Adrenal gland (tissue), 12 donors: ENCODE data around the gene PRR14L. TPM values are rescaled to one million over a fixed set of nuclear protein-coding genes. Genes with fewer than 3 reads are reported as not detected.
"Not testable (repeated sequence)": the region's sequence is repeated elsewhere in the genome, so short reads cannot be mapped to it uniquely, and the experiment has no call there.

Experiments
- DNase-seq, 7 donors: peaks; one replicate each; pipeline ENCODE4 v3.0.0-alpha.2; 2019 to 2020
- H3K27ac ChIP-seq, 5 donors: fragments of 200-600 bp; sonication (generic) in 4 of 5; 1 replicate in 3 of 5; 2 replicates in 2 of 5; pipeline versions ENCODE4 v1.5.1 to v1.8.0; 2016 to 2020; ENCODE audit warnings: mild to moderate bottlenecking in 1 of 5
- H3K27me3 ChIP-seq: fragments of 200-600 bp; 2 replicates; pipeline ENCODE4 v1.8.0; 2021
- H3K36me3 ChIP-seq, 2 donors: fragments of 200-600 bp; replicated peaks in 1 of 2; 1 replicate in 1 of 2; 2 replicates in 1 of 2; pipeline versions ENCODE4 v1.5.1 to v1.8.0; 2018 to 2022
- H3K4me1 ChIP-seq, 2 donors: fragments of 200-600 bp; replicated peaks in 1 of 2; 1 replicate in 1 of 2; 2 replicates in 1 of 2; pipeline versions ENCODE4 v1.5.1 to v1.8.0; 2018 to 2021
- H3K4me3 ChIP-seq, 4 donors: fragments of 200-600 bp; sonication (generic) in 3 of 4; one replicate each; pipeline ENCODE4 v1.5.1; 2016 to 2018
- H3K9me3 ChIP-seq, 3 donors: fragments of 200-600 bp; sonication (generic) in 1 of 3; replicated peaks in 1 of 3; 1 replicate in 2 of 3; 2 replicates in 1 of 3; pipeline versions ENCODE4 v1.5.1 to v1.8.0; 2016 to 2021
- POLR2A ChIP-seq, 2 donors: fragments of 450-650 bp; IDR thresholded peaks; one replicate each; pipeline ENCODE4 v1.6.1; 2017; ENCODE audit warnings: antibody characterized with exemption in 2 of 2, mild to moderate bottlenecking in 2 of 2, moderate library complexity in 1 of 2
- WGBS, 4 donors: extraction: QIAGEN DNeasy Blood & Tissue Kit in 2 of 4; methylation state at CpG; one replicate each; pipeline versions ENCODE4 v1.1.5 to v1.1.7; 2013 to 2017; 5-methylcytosine and 5-hydroxymethylcytosine counted together
- intact Hi-C, 2 donors: fragments of 100-400 bp; cut with DNase I; formaldehyde crosslinking; loops; one replicate each; pipeline versions ENCODE4 v1.14.1 to v1.15.0; 2022 to 2023
- polyA plus RNA-seq, 3 donors: library from polyadenylated mRNA; stranded (reverse); fragments of 200-250 nt in 2 of 3; fragments of 350-450 nt in 1 of 3; fragmentation: Illumina TruSeq in 1 of 3; extraction: RNeasy Lipid Tissue Mini Kit (QIAGEN cat#74804) in 1 of 3; gene quantifications; one replicate each; pipeline ENCODE4 v1.2.3, GENCODE V29; 2013 to 2014
- total RNA-seq, 9 donors: library from RNA; depleted of rRNA in 4 of 9; stranded (reverse); fragments of >200 nt in 4 of 9; fragments of 120-200 nt in 1 of 9; fragmentation: NEBNext Ultra II Directional in 1 of 9; extraction: Animal tissue kit (Norgen Biotek cat#: 25700) in 1 of 9; gene quantifications; one replicate each; pipeline versions ENCODE4 v1.1.0 to v1.2.4, GENCODE V29; 2013 to 2023
- TF ChIP-seq, protein P1 (sequence below), 6 experiments: fragments of 450-650 bp in 4 of 6; fragments of 200-600 bp in 2 of 6; sonication (generic) in 1 of 6; IDR thresholded peaks; 1 replicate in 5 of 6; 2 replicates in 1 of 6; pipeline versions ENCODE4 v1.5.1 to v1.8.0; 2016 to 2021; ENCODE audit warnings: antibody characterized with exemption in 6 of 6, mild to moderate bottlenecking in 2 of 6, moderate library complexity in 1 of 6
- donor health status: healthy with polysubstance abuse.
- donor health status: Bipolar disorder and iron deficiency.
- donor health status: DM: yes; HTN: yes; CAD: no.
- donor health status: DM: no; HTN: no; CAD: no.
- donor health status: DM: no; HTN: no; CAD: no.
- donor health status: DM: yes; HTN: yes; CAD: no.

PRR14L gene
- total and polyA plus RNA-seq, 12 donors, result 6.8 to 53.6 (median 23.1) TPM

DNA sequence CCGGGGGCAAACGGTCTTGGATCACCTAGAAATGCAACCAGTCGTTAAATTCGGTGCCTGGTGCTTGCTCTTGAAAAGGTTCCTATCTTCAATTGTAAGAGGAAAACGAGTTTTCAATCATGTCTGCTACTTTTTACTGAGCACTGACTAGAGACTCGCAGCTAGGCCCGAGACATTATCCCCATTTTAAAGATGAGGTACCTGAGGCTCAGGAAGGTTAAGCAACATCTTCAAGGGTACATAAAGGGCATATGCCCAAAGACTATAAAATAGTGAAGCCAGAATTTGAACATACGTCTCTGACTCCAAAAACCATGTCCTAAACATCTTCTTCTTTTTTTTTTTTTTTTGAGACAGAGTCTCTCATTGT lies 87.3 kb downstream of the PRR14L start:
- H3K36me3 ChIP-seq, result no peaks in the 10 kb centered on the region
- H3K27ac ChIP-seq, result peak overlapping the region; percentile 37 to 91 (median 67)
- TF ChIP-seq POLR2A (IDR thresholded peaks at IDR 0.05), result no peak
- TF ChIP-seq, protein P1, sequence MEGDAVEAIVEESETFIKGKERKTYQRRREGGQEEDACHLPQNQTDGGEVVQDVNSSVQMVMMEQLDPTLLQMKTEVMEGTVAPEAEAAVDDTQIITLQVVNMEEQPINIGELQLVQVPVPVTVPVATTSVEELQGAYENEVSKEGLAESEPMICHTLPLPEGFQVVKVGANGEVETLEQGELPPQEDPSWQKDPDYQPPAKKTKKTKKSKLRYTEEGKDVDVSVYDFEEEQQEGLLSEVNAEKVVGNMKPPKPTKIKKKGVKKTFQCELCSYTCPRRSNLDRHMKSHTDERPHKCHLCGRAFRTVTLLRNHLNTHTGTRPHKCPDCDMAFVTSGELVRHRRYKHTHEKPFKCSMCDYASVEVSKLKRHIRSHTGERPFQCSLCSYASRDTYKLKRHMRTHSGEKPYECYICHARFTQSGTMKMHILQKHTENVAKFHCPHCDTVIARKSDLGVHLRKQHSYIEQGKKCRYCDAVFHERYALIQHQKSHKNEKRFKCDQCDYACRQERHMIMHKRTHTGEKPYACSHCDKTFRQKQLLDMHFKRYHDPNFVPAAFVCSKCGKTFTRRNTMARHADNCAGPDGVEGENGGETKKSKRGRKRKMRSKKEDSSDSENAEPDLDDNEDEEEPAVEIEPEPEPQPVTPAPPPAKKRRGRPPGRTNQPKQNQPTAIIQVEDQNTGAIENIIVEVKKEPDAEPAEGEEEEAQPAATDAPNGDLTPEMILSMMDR (IDR thresholded peaks at IDR 0.05), result no peak
- no peak for DNase-seq
- no peaks in the 10 kb centered on the region for H3K27me3 ChIP-seq
- peak overlapping the region in 3 of 4 donors; percentile 25 to 92 (median 64) for H3K4me3 ChIP-seq
- H3K4me1 ChIP-seq, result peaks cover 12 to 14% of the 10 kb centered on the region in 2 donors
- WGBS, 4 donors, result 42 to 61% (median 51%) methylated on average over 8 of the region's 8 CpGs
- H3K9me3 ChIP-seq, result no peaks in the 10 kb centered on the region
- intact Hi-C loops, result loop anchor here in 1 of 2 donors (10.0 kb wide), 1 partner anchor 282 kb away; the partner anchor contains the start of gene YWHAH

DNA sequence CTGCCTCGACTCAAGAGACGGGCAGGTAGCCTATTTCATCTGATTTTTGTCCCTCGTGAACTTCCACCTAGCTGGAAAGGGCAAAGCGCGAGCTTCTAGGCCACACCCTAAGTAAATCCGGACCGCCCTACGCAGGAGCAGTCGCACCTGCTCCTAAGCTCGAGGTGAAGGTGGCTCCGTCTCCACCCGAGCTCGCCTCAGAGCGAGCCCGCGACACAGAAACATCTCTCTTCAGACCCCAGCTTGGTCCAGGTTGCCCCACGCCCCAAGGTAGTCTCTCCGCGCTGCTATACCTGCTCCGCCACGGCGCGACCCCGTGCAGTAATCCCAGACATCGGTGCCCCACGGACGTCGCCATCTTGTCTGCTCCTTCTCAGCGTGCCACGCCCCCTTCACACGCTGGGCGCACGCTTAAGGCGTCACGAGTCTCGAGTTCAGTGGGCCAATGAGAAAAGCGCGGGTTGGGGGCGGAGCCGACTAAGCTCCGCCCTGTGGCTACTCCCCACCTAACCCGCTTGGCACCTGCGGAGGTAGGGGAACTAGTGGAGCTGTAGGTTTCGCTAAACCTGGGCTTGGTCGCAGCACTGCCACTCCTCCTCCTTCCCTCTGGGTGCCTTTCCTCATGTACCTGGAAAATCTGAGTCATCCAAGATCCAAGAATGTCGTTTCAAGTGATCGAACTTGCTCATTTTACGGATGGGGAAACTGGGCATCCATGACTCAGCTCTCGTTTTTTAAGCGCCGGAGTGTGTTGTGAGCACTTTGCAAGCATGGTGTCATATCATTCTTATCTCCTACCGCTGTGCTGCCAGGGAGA lies 87.9 kb downstream of the PRR14L start, which contains the start of gene PISD:
Gene PISD, minus strand, starts transcription at position 365 of the 817 bp plus-strand sequence. Its CDS starts 7 bp downstream, at position 358.
- intact Hi-C loops, result loop anchor here in 1 of 2 donors (10.0 kb wide), 1 partner anchor 283 kb away; the partner anchor contains the start of gene YWHAH
- Histone ChIP-seq H3K27ac (peak within 1 kb of the TSS; percentile 37 to 91 (median 67)), H3K36me3 (no peaks in the 10 kb centered on the region), H3K27me3 (no peaks in the 10 kb centered on the region), H3K4me1 (peaks cover 12 to 14% of the 10 kb centered on the region in 2 donors), H3K4me3 (peak within 1 kb of the TSS; percentile 62 to 92 (median 64)), H3K9me3 (no peaks in the 10 kb centered on the region)
- WGBS, 4 donors, result 2 to 7% (median 4%) methylated on average over 15 to 52 of the region's 52 CpGs
- peak; percentile 65 to 85 for TF ChIP-seq POLR2A (IDR thresholded peaks at IDR 0.05)
- TF ChIP-seq, protein P1 (IDR thresholded peaks at IDR 0.05), result no peak
- peak; percentile 95 to 98 (median 96) for DNase-seq

DNA sequence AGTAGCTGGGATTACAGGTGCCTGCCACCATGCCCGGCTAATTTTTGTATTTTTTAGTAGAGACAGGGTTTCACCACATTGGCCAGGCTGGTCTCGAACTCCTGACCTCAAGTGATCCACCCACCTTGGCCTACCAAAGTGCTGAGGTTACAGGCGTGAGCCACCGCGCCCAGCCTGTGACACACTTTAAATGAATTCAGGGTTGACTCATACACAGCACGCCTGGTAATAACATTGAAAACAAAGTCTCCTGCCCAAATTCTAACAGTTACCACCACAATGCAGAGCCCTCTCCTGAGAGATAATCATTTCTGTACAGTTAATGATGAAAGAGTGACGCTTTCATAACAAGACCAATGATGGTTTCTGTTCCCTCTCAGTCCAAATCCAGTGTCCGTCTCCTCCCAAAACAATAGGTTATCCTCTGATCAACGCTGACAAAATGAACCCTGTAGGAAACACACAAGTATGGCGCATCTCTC lies 89.0 kb downstream of the PRR14L start:
- not testable (repeated sequence) for H3K9me3 ChIP-seq, H3K27me3 ChIP-seq, H3K36me3 ChIP-seq
- Histone ChIP-seq H3K4me1 (peaks cover 12 to 14% of the 10 kb centered on the region in 2 donors), H3K4me3 (peak overlapping the region in 1 of 4 donors; percentile 92), H3K27ac (peak overlapping the region in 3 of 5 donors; percentile 67 to 91 (median 88))
- peak in 5 of 7 donors; percentile 33 to 66 (median 61) for DNase-seq
- intact Hi-C loops, result loop anchor here in 1 of 2 donors (10.0 kb wide), 1 partner anchor 284 kb away; the partner anchor contains the start of gene YWHAH
- 40 to 47% (median 45%) methylated on average over 10 of the region's 10 CpGs for WGBS, 4 donors
- TF ChIP-seq POLR2A (IDR thresholded peaks at IDR 0.05), result peak in 1 of 2 donors; percentile 50

DNA sequence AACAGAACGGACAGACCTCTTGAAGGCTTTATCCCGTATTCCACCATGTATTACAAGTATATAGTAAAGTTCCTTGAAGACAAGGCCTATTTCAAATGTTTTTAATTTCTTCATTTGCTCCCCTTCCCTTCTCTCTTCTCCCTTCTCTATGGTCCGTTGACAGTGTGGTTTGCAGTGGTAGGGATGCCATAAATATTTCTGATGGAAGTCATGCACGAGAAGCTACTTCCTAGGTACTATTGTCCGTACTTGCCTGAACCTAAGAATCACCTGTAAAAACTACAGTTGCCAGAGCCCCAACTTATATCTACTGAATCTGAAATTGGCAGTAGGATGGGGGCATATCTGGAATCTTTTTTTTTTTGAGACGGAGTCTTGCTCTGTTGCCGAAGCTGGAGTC lies 90.7 kb downstream of the PRR14L start:
- intact Hi-C loops, result no loop called here
- H3K27ac ChIP-seq, result no peak overlapping the region
- H3K4me3 ChIP-seq, result no peak overlapping the region
- TF ChIP-seq, protein P1 (IDR thresholded peaks at IDR 0.05), result no peak
- TF ChIP-seq POLR2A (IDR thresholded peaks at IDR 0.05), result no peak
- H3K4me1 ChIP-seq, result peaks cover 12 to 16% of the 10 kb centered on the region in 2 donors
- H3K36me3 ChIP-seq, result no peaks in the 10 kb centered on the region
- 83 to 86% (median 86%) methylated on average over 7 of the region's 7 CpGs for WGBS, 4 donors
- no peaks in the 10 kb centered on the region for H3K27me3 ChIP-seq
- no peak for DNase-seq
- H3K9me3 ChIP-seq, result no peaks in the 10 kb centered on the region
